DMS79 treated with DMSO at 0.1 percent for 48 hours (cell line): Measurements from ENCODE around the gene MINK1.
"Not testable (repeated sequence)": the region's sequence is repeated elsewhere in the genome, so short reads cannot be mapped to it uniquely, and the experiment has no call there.

Experiments used
- DNase-seq: peaks from one replicate; lab custom pipeline; 2025; lab: John Stamatoyannopoulos, UW

The MINK1 gene

GRCh38 chr17:4846635-4847390 lies 13.7 kb downstream of the MINK1 start:
- no peak for DNase-seq

GRCh38 chr17:4849011-4849536 lies 15.9 kb downstream of the MINK1 start:
- no peak for DNase-seq

GRCh38 chr17:4850246-4850645 lies 17.1 kb downstream of the MINK1 start:
- no peak for DNase-seq

- DNase-seq, result no peak
Observed at GRCh38 chr17:4851084-4851483, 17.9 kb downstream of the MINK1 start.

- peak; percentile 15 for DNase-seq
Observed at GRCh38 chr17:4852567-4853207, 19.5 kb downstream of the MINK1 start.

- DNase-seq, result peak; percentile 58
Observed at GRCh38 chr17:4853208-4853671, 20.1 kb downstream of the MINK1 start.

- DNase-seq, result peak; percentile 97
Observed at GRCh38 chr17:4854111-4854681, 21.1 kb downstream of the MINK1 start.

- DNase-seq, result no peak
Observed at GRCh38 chr17:4856271-4856936, 23.3 kb downstream of the MINK1 start.

GRCh38 chr17:4856937-4857314 lies 23.8 kb downstream of the MINK1 start:
- no peak for DNase-seq

GRCh38 chr17:4857347-4857746 lies 24.2 kb downstream of the MINK1 start:
- DNase-seq, result not testable (repeated sequence)

GRCh38 chr17:4858068-4858881 lies 25.1 kb downstream of the MINK1 start:
- DNase-seq, result no peak

GRCh38 chr17:4858882-4859260 lies 25.7 kb downstream of the MINK1 start:
- no peak for DNase-seq

GRCh38 chr17:4859816-4860625 lies 26.9 kb downstream of the MINK1 start:
- no peak for DNase-seq

- DNase-seq, result no peak
Observed at GRCh38 chr17:4860651-4861050, 27.5 kb downstream of the MINK1 start.

- no peak for DNase-seq
Observed at GRCh38 chr17:4861052-4861451, 27.9 kb downstream of the MINK1 start.

GRCh38 chr17:4862720-4863119 lies 29.6 kb downstream of the MINK1 start:
- DNase-seq, result no peak

GRCh38 chr17:4863321-4863720 lies 30.2 kb downstream of the MINK1 start:
- DNase-seq, result no peak

GRCh38 chr17:4867535-4867934 lies 34.4 kb downstream of the MINK1 start:
- not testable (repeated sequence) for DNase-seq

- not testable (repeated sequence) for DNase-seq
Observed at GRCh38 chr17:4869058-4869998, 36.2 kb downstream of the MINK1 start.

GRCh38 chr17:4870855-4871254 lies 37.7 kb downstream of the MINK1 start:
- no peak for DNase-seq
